RKO (cell line): ENCODE results near the gene SUPT16H.
"Not testable (repeated sequence)": the region's sequence is repeated elsewhere in the genome, so short reads cannot be mapped to it uniquely, and the experiment has no call there.

Source experiments
- DNase-seq: peaks from one replicate; pipeline ENCODE4 v3.0.0-alpha.2; 2016; ENCODE audit warnings: low spot score

The SUPT16H gene

DNA sequence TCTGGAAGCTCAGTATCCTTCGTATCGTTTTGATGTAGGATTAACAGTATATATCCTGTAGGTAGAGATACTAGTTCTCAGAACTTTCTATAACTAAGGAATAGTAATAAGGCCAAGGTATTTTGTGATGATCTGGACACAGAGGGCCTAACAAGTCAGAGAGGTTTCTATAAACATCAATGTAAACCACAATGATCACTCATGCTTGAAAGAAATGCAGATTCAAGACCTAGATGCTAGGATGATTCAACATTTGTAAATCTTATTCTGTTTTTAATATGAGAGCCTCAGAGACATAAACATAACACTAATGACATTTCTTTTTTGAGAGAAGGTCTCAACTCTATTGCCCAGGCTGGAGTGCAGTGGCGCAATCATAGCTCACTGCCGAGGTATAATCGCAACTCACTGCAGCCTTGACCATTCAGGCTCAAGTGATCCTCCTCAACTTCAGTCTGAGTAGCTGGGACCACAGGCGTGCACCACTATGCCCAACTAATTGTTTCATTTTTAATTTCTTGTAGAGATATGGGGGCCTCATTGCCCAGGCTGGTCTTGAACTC lies 16.2 kb downstream of the SUPT16H start:
- DNase-seq = no peak

GRCh38 chr14:21356511-21356910 lies 27.3 kb downstream of the SUPT16H start:
- no peak for DNase-seq

DNA sequence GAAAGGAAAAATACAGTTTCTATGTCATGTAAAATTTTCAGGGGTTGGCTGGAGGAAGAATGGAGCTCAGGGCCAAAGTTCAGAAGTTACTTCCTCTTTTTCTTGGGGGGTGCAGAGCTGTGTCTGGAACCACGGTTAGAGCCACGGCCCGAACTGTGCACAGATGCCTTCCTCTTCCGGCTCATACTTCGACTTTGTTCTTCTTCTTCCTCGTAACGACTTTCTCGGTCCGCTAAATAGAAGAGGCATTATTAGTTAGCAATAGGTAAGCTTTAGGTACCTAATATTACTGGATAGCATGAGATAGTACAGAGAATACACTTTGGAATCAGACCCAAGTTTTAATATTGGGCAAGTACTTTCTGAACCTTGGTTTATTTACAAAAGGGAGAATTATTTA lies 31.2 kb downstream of the SUPT16H start:
- no peak for DNase-seq

DNA sequence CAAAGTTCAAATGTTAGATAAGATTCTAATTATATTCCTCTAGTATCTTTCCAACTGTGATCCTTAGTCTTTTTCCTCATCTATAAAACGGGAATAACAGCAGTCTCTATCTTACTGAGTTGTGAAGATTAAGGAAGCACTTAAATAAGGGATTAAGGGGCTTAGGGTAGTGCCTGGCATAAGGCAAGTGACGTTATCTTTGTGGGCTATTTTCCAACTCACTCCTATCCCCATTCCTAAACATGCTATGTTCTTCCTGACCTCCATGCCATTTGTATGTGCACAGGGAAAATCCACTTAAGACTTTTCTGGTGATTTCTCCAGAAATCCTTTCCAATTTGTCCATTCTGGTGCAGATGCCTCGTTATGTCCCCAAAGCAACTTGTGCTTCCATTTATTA lies 33.3 kb downstream of the SUPT16H start:
- no peak for DNase-seq

DNA sequence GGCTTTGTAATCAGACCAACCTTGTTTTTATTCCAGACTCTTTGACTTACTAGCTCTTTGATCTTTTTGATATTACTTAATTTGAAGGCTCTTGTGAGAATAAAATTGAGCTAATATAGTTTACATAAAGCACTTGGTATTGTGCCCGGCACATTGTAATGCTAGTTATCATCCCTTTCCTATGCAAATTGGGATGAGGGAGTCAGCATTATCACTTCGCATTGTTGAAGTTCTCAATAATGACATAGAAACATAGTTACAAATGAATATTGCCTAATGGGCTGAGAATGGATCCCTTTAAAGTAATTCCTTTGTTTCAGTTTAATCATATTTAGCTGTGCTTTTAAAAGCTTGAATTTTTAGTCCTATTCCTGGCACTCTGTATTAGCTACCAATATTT lies 36.6 kb downstream of the SUPT16H start:
- no peak for DNase-seq

DNA sequence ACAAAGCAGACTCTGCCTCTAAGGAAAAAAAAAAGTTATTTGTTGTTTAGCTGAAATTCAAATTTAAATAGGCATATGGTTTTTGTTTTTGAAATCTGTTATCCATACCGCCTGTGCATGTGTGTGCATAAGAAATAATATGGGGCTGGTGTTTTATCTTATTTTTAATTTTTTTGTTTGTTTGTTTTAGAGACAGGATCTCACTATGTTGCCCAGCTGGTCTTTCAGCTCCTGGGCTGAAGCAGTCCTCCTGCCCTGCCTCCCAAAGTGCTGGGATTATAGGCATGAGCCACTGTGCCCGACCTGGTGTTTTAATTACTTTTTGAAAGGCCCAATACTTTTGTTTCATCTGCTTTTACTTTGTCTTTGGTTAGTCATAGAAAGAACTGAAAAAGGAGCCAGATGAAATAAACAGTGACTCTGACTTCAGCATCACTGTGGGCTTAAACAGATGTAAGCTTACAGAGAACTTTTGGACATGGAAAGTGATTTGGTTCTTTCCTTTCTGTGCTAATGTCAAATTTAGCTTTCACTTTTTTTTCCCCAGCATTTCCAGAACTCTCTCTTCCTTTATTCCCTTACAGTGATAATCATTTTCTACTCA lies 37.2 kb downstream of the SUPT16H start:
- no peak for DNase-seq

DNA sequence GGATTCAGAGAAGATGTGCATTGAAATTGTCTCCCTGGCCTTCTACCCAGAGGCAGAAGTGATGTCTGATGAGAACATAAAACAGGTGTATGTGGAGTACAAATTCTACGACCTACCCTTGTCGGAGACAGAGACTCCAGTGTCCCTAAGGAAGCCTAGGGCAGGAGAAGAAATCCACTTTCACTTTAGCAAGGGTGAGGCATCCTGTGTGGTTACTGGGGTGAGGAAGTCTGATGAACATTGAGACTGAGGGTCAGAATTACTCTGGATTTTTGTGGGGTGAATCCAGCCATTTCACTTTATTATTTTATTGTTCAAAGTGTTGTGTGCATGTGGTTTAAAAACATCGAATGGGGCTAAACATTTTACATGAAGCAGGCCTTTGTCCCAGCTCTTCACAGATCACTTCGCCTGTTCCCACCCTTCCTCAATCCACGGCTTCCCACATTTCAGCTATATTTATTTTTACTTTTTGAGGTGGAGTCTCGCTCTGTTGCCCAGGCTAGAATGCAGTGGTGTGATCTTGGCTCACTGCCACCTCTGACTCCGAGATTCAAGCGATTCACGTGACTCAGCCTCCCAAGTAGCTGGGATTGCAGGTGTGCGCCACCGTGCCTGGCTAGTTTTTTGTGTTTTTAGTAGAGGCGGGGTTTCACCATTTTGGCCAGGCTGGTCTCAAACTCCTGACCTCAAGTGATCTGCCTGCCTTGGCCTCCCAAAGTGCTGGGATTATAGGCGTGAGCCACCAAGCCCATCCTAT lies 40.6 kb downstream of the SUPT16H start:
- no peak for DNase-seq

- DNase-seq = no peak
Measured at GRCh38 chr14:21334202-21334906, 49.5 kb downstream of the SUPT16H start.

DNA sequence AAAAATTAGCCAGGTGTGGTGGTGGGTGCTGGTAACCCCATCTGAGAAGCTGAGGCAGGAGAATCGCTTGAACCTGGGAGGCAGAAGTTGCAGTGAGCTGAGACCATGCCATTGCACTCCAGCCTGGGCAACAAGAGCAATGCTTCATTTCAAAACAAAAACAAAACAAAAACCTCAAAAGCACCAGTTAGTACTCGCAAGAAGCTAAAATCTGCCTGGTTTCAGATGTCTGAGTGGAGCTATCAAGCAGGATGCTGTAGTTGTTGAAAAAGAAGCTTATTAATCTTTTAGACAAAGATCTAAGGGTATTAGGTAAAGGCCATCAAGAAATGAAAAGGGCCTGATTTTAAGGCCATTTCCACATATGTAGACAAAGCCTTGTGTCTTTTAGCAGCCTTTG lies 50.9 kb downstream of the SUPT16H start:
- no peak for DNase-seq

GRCh38 chr14:21326972-21327371 lies 56.8 kb downstream of the SUPT16H start:
- no peak for DNase-seq

DNA sequence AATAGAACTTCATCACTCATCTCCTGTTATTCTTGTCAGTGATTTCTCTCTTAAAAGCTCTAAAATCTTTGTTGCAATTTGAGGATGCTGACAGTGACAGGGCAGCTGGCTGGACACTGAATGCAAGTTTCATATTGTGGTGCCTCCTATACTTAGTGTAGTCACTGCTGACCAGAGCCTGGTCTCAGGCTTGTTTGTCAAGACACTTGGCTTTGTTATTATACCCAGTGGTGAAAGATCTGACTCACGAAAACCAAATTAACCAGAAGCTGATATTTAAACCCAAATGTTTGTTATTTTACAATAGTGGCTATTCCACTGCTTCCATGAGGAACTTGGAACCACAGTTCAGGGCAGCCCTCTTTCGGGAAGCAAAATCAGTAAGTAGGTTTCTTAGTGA lies 61.1 kb downstream of the SUPT16H start:
- no peak for DNase-seq

GRCh38 chr14:21320913-21321312 lies 62.9 kb downstream of the SUPT16H start:
- DNase-seq = no peak

DNA sequence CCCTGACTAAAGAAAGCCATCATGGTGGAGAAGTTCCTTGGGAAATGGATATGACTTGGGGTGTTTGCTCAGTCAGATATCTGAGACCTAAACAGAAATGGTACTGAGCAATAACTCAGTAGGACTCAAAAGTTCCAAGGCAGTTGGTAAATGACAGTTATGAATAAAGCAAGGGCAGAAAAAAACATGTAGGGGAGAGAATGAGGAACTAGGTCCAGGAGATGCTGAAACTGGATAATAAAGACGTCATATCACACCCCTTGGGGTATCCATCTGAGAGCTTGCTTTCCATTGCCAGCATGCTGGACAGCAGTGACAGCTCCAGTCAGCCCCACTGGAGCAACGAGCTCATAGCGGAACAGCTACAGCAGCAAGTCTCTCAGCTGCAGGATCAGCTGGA lies 66.4 kb downstream of the SUPT16H start:
- DNase-seq = no peak

DNA sequence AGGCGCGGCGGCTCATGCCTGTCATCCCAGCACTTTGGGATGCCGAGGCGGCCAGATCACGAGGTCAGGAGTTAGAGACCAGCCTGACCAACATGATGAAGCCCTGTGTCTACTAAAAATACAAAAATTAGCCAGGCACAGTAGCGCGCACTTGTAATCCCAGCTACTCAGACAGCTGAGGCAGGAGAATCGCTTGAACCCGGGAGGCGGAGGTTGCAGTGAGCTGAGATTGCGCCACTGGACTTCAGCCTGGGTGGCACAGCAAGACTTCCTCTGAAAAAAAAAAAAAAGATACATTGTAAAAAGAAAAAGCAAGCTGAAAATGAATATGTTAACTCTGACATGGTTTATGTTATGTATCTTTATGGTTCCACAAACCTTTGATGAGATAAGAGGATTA lies 70.3 kb downstream of the SUPT16H start:
- DNase-seq = no peak

- DNase-seq = no peak
Measured at GRCh38 chr14:21311614-21312013, 72.2 kb downstream of the SUPT16H start.

DNA sequence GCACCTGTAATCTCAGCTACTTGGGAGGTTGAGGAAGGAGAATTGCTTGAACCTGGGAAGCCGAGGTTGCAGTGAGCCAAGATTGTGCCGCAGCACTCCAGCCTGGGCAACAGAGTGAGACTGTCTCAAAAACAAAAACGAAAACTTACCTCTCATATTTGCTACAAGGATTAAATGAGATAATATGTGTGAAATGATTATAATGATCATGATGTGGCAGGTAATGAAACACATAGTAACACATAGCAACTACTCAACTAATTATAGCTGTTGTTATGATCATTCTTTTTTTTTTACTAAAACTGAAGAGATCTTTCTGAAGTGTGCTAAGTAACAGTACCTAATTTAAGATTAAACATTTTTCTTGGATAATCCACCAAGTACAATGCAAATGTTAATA lies 73.9 kb downstream of the SUPT16H start:
- no peak for DNase-seq

- DNase-seq = no peak
Measured at GRCh38 chr14:21309238-21309636, 74.6 kb downstream of the SUPT16H start.

GRCh38 chr14:21308479-21309237 lies 75.2 kb downstream of the SUPT16H start:
- peak; percentile 22 for DNase-seq

DNA sequence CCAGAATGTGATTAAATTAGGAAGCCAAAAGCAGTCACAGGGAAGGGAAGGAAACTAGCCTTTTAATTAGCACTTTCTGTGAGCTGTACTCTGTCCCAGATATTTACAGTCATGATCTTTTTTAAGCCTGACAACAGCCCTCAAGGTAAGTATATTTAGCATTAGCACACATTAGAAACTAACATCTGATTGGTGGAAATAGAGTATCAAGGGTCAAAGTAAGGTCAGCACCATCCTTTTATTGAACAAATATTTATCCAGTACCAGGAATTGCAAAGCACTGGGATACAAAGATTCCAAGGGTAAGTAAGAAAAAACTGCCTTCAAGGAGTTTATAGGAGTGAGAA lies 75.7 kb downstream of the SUPT16H start:
- DNase-seq = no peak

DNA sequence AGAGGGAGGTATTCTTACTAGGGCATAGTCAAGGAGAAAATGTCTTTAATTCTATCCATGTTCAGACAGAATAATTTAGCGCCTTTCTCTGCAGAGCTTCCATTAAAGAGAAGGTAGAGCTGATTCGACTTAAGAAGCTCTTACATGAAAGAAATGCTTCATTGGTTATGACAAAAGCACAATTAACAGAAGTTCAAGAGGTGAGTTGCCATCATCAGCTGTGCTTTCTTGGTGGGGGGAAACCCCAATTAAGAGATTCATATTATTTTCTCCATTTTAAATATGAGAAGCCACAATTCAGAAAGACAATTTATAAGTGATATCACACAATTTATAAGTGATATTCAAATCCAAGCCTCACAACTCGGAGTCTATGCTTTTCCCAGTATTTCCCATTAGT lies 76.2 kb downstream of the SUPT16H start:
- no peak for DNase-seq

- DNase-seq = not testable (repeated sequence)
Measured at GRCh38 chr14:21302836-21303140, 81.0 kb downstream of the SUPT16H start.

DNA sequence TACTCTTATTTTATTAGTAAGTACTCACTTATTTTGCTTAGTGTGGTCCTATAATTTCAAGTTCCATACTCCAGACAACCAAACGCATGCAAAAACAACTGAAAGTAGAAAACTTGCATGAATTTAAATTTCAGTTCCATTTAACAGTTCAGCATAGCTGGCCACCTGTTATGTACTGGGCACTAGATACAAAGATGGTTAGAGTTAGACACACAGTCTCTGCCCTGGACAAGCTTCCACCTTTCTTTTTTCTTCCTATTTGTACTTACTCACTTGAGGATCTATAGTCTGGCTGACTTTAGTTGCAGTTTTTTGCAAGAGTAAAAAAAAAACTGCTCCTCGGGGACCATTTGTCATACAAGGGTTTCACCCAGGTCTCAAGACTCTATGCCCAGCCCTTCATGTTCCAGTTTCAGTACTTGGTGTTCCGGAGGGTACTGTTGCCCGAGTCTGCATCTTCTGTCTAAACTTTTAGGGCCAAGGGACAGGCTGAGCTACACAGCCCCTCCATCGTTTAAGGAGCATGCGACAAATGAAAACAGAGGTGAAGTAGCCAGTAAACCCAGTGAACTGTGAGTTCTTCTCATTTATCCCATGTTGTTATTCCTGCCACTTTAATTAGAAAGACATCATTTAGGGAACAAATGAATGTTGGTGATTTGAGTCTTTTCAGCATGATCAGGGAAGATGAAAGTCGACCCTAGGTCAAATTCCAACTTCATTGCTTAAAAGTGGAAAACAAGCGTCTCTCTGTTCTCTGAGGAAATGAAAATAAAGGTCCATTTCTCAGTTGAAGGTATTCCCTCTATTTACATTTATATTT lies 81.6 kb downstream of the SUPT16H start:
- DNase-seq = no peak
